ENCODE results near the gene ZNF429. TPM values are rescaled to one million over a fixed set of nuclear protein-coding genes. Genes with fewer than 3 reads are reported as not detected.

Gene ZNF429
- total and polyA plus RNA-seq, 2 of the 4 experiments (the other 2 are of a cell fraction): 4.3 to 6.4 TPM

DNA sequence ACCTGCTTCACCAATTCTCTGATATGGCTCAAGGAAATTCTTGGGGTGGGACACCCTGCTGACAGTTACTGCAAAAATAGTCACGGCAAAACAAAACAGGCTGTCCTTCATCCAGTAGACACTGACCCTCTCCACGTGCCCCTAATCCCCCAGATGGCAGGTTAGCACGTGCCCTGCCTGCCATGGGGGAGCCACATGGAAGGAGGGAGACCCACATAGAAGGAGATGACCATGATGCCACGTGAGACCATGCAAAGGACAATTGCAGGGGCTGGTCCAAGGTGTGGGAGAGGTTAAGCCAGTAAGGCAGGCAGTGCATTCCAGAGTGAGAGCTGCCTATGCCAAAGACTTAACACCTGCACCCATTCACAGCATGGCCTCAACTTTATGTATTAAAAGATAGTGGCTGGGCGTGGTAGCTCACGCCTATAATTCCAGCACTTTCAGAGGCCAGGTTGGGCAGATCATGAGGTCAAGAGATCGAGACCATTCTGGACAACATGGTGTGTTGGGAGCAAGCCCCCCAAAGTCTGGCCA, 82.7 kb downstream of the ZNF429 start:
- Histone ChIP-seq H3K4me1 (ENCODE audit: control insufficient read depth, insufficient read depth, low read length) (no peaks in the 10 kb centered on the region), H2AFZ (replicated peaks; ENCODE audit: low read length, poor library complexity) (no peak overlapping the region), H4K91ac (ENCODE audit: insufficient read depth, low read depth, low read length) (no peak overlapping the region), H3K79me1 (ENCODE audit: low read depth in 1 of 2, low read length in 2 of 2) (no peaks in the 10 kb centered on the region), H3K18ac (ENCODE audit: low read depth, low read length) (no peak overlapping the region), H3K9me1 (ENCODE audit: insufficient read depth, low read length) (no peaks in the 10 kb centered on the region), H3K4me3 (ENCODE audit: insufficient read depth, low read depth, low read length) (no peak overlapping the region), H4K8ac (ENCODE audit: low read depth in 2 of 2, low read length in 2 of 2) (no peak overlapping the region), H3K23ac (ENCODE audit: low read depth, low read length) (no peak overlapping the region), H2BK120ac (ENCODE audit: low read depth, low read length) (no peak overlapping the region), H3K56ac (ENCODE audit: extremely low read depth, insufficient read depth, low read length) (no peak overlapping the region), H3K14ac (replicated peaks; ENCODE audit: low read depth, low read length) (no peak overlapping the region), H3K9me3 (ENCODE audit: control insufficient read depth, insufficient read depth, low read length) (peaks cover 36% of the 10 kb centered on the region), H2AK5ac (ENCODE audit: low read depth, low read length) (no peak overlapping the region), H2BK5ac (ENCODE audit: low read depth, low read length, poor library complexity, severe bottlenecking) (no peak overlapping the region), H2BK15ac (ENCODE audit: low read depth, low read length) (no peak overlapping the region), H2AK9ac (replicated peaks; ENCODE audit: low read depth, low read length, poor library complexity) (no peak overlapping the region), H4K5ac (ENCODE audit: low read depth, low read length) (no peak overlapping the region), H3K4ac (ENCODE audit: low read depth, low read length) (no peak overlapping the region), H3K27ac (ENCODE audit: insufficient read depth, low read length) (no peak overlapping the region), H4K20me1 (ENCODE audit: insufficient read depth, low read length) (no peaks in the 10 kb centered on the region), H2BK20ac (ENCODE audit: low read depth, low read length) (no peak overlapping the region), H3K4me2 (ENCODE audit: low read depth, low read length) (no peak overlapping the region), H3K27me3 (ENCODE audit: control insufficient read depth, insufficient read depth, low read length) (no peaks in the 10 kb centered on the region; the same call in 1 of the 2 replicates), H3K9ac (ENCODE audit: low read depth, low read length) (no peak overlapping the region), H3K36me3 (ENCODE audit: control insufficient read depth, insufficient read depth, low read length) (no peaks in the 10 kb centered on the region)
- TF ChIP-seq, protein P1, sequence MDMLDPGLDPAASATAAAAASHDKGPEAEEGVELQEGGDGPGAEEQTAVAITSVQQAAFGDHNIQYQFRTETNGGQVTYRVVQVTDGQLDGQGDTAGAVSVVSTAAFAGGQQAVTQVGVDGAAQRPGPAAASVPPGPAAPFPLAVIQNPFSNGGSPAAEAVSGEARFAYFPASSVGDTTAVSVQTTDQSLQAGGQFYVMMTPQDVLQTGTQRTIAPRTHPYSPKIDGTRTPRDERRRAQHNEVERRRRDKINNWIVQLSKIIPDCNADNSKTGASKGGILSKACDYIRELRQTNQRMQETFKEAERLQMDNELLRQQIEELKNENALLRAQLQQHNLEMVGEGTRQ (IDR thresholded peaks at IDR 0.05; ENCODE audit: low read depth, low read length): no peak
- ChIA-PET POLR2A (ENCODE audit: unreplicated experiment) (no interaction called here), CTCF (no interaction called here)
- intact Hi-C loops (cut with micrococcal nuclease) (no loop called here), in situ Hi-C loops (cut with MboI; ENCODE audit: low sequenced_read_pairs) (no loop called here), dilution Hi-C loops (cut with HindIII; ENCODE audit: low sequenced_read_pairs, unreplicated experiment) (no loop called here)
- WGBS, 2 experiments (ENCODE audit: extremely low coverage in 2 of 2, insufficient read length in 1 of 2): 60% methylated on average over 2 of the region's 7 CpGs; no CpG with 5 or more reads in 1 of the 2 experiments
- no peak for DNase-seq
- no TSS peak for BruUV-seq (replicated peaks)
- ATAC-seq (ENCODE audit: low read depth): no peak
